ENCODE results near the gene ALPL.
"Not testable (repeated sequence)": the region's sequence is repeated elsewhere in the genome, so short reads cannot be mapped to it uniquely, and the experiment has no call there.

The ALPL gene

GRCh38 chr1:21509351-21510112 is at the start of gene ALPL:
ALPL (plus strand) TSS chr1:21509423; CDS start chr1:21554082, 44,659 bp downstream.
- DNase-seq (ENCODE audit: low read depth): no peak

- DNase-seq (ENCODE audit: low read depth): not testable (repeated sequence)
Observed at GRCh38 chr1:21465127-21465526, 44.1 kb upstream of the ALPL start.

GRCh38 chr1:21467946-21468345 is 41.3 kb upstream of the ALPL start:
- DNase-seq (ENCODE audit: low read depth): not testable (repeated sequence)

- DNase-seq (ENCODE audit: low read depth): no peak
Observed at GRCh38 chr1:21468599-21468998, 40.6 kb upstream of the ALPL start.

- no peak for DNase-seq (ENCODE audit: low read depth)
Observed at GRCh38 chr1:21469581-21469980, 39.6 kb upstream of the ALPL start.

GRCh38 chr1:21472861-21473260 is 36.4 kb upstream of the ALPL start:
- DNase-seq (ENCODE audit: low read depth): no peak

GRCh38 chr1:21478356-21478755 is 30.9 kb upstream of the ALPL start:
- no peak for DNase-seq (ENCODE audit: low read depth)

- DNase-seq (ENCODE audit: low read depth): not testable (repeated sequence)
Observed at GRCh38 chr1:21483881-21484280, 25.3 kb upstream of the ALPL start.

GRCh38 chr1:21489146-21489545 is 20.1 kb upstream of the ALPL start:
- no peak for DNase-seq (ENCODE audit: low read depth)

GRCh38 chr1:21490774-21491487 is 18.3 kb upstream of the ALPL start:
- DNase-seq (ENCODE audit: low read depth): no peak

GRCh38 chr1:21491488-21492355 is 17.5 kb upstream of the ALPL start:
- no peak for DNase-seq (ENCODE audit: low read depth)

- DNase-seq (ENCODE audit: low read depth): no peak
Observed at GRCh38 chr1:21492356-21492625, 16.9 kb upstream of the ALPL start.

GRCh38 chr1:21494196-21494595 is 15.0 kb upstream of the ALPL start:
- no peak for DNase-seq (ENCODE audit: low read depth)

GRCh38 chr1:21495225-21495820 is 13.9 kb upstream of the ALPL start:
- DNase-seq (ENCODE audit: low read depth): no peak

- no peak for DNase-seq (ENCODE audit: low read depth)
Observed at GRCh38 chr1:21496063-21496462, 13.2 kb upstream of the ALPL start.

GRCh38 chr1:21496886-21497285 is 12.3 kb upstream of the ALPL start:
- DNase-seq (ENCODE audit: low read depth): no peak

- DNase-seq (ENCODE audit: low read depth): no peak
Observed at GRCh38 chr1:21497466-21498061, 11.7 kb upstream of the ALPL start.

GRCh38 chr1:21499283-21499950 is 9.8 kb upstream of the ALPL start:
- DNase-seq (ENCODE audit: low read depth): no peak

- DNase-seq (ENCODE audit: low read depth): no peak
Observed at GRCh38 chr1:21503706-21504377, 5.4 kb upstream of the ALPL start.

GRCh38 chr1:21506804-21507203 is 2.4 kb upstream of the ALPL start:
- DNase-seq (ENCODE audit: low read depth): no peak

All from stimulated activated CD8-positive, alpha-beta memory T cell treated with anti-CD3 and anti-CD28 coated beads, Interleukin-15, amount 100 ng/mL, for 24 hours (primary cell).